GM12873 (cell line): ENCODE measurements around the gene SNN.

Source experiments
- TF ChIP-seq, protein P1 (sequence below): IDR thresholded peaks from 2 replicates; pipeline ENCODE4 v1.5.1; 2012; ENCODE audit warnings: low read depth, mild to moderate bottlenecking, moderate library complexity, low read length, control low read depth; ENCODE audit not compliant: insufficient read depth; ENCODE audit errors: missing control alignments

The SNN gene

GRCh38 chr16:11679250-11679649 lies 11.0 kb downstream of the SNN start:
- TF ChIP-seq, protein P1, sequence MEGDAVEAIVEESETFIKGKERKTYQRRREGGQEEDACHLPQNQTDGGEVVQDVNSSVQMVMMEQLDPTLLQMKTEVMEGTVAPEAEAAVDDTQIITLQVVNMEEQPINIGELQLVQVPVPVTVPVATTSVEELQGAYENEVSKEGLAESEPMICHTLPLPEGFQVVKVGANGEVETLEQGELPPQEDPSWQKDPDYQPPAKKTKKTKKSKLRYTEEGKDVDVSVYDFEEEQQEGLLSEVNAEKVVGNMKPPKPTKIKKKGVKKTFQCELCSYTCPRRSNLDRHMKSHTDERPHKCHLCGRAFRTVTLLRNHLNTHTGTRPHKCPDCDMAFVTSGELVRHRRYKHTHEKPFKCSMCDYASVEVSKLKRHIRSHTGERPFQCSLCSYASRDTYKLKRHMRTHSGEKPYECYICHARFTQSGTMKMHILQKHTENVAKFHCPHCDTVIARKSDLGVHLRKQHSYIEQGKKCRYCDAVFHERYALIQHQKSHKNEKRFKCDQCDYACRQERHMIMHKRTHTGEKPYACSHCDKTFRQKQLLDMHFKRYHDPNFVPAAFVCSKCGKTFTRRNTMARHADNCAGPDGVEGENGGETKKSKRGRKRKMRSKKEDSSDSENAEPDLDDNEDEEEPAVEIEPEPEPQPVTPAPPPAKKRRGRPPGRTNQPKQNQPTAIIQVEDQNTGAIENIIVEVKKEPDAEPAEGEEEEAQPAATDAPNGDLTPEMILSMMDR: no peak

GRCh38 chr16:11679941-11680911 lies 12.0 kb downstream of the SNN start:
- TF ChIP-seq, protein P1: no peak

- TF ChIP-seq, protein P1: no peak
These were observed 13.3 kb downstream of the SNN start for GRCh38 chr16:11681556-11681955.

DNA sequence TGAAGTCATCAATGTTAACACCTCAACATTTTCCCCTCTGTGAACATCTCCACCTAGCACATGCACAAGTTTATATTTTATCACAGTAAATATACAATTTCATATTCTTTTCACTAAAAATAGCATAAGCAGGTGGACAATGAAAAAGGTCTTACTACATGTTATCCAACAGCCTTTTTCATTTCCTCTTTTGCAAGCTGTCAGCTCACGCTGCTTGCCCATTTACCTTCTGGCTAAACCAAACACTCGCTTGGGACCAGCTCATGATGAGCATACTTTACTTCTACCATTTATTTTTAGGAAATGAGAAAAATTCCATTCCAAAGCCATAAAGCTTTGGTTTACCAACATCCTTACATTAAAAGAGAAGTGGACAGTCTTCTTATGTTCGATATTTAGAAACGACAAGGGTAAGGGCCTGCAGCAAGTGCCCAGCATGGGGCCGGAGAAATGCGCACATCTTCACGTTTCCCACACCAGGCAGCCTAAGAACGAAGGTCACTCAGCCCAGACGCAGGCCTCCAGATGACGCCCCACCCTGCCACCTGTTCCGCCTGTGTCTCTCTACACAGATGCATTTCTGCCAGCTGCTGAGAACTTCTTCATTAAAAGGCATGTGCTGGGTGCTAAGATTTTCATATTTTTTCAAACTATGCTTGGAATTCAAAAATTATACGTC lies 13.9 kb downstream of the SNN start:
- TF ChIP-seq, protein P1: no peak

DNA sequence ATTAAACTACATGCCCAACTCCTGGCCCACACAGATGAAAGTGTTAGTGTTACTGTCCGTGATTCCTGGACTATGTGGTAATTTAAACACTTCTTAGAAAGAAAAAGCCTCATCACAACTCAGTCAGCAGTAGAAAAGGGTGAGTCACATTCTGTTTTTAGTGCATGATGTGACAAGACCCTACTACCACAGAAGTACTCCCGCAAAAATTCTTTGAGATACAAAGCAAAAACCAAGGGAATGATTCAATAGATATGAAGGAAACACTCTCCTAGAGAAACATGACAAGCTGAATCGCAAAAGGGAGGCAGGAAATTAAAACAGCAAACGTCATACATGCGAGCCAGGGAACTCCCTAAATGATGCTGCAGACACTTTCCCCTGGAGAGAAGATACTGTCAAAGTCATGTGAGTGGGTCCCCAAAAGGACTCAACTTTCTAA lies 14.4 kb downstream of the SNN start:
- TF ChIP-seq, protein P1: no peak

- TF ChIP-seq, protein P1: no peak
These were observed 14.9 kb downstream of the SNN start for GRCh38 chr16:11683145-11683544.
